Activated CD4-positive, alpha-beta T cell treated with anti-CD3 and anti-CD28 coated beads, Interleukin-2, amount 10 ng/mL, durations not matched to agents 7 days and 5 days (primary cell): ENCODE measurements around the gene ZBED2. TPM values are rescaled to one million over a fixed set of nuclear protein-coding genes. Genes with fewer than 3 reads are reported as not detected.
A peak's percentile ranks its signal among the peaks of the same experiment; 100 is the strongest.

ENCODE experiments used
- CTCF ChIA-PET: fragments of 350-600 bp; sonication (Branson Sonifier 250); formaldehyde crosslinking; loops from one replicate; lab custom pipeline; 2021; ENCODE audit warnings: antibody characterized with exemption; lab: Charles Lee
- POLR2A ChIA-PET: fragments of 350-600 bp; sonication (Branson Sonifier 250); formaldehyde crosslinking; loops from one replicate; lab custom pipeline; 2021; ENCODE audit warnings: antibody characterized with exemption; lab: Charles Lee
- DNase-seq: peaks from one replicate; pipeline ENCODE4 v3.0.0-alpha.2; 2020
- H3K27ac Mint-ChIP-seq: one replicate; pipeline ENCODE4 v1.8.0; 2021; ENCODE audit warnings: mild to moderate bottlenecking, moderate library complexity, mixed read lengths
- H3K27me3 Mint-ChIP-seq: one replicate; pipeline ENCODE4 v1.8.0; 2021; ENCODE audit warnings: mixed read lengths
- H3K36me3 Mint-ChIP-seq: one replicate; pipeline ENCODE4 v1.8.0; 2021; ENCODE audit warnings: low read depth, mixed read lengths
- H3K4me1 Mint-ChIP-seq: one replicate; pipeline ENCODE4 v1.8.0; 2021; ENCODE audit warnings: mixed read lengths
- H3K4me3 Mint-ChIP-seq: one replicate; pipeline ENCODE4 v1.8.0; 2021; ENCODE audit warnings: mild to moderate bottlenecking, moderate library complexity, mixed read lengths
- H3K9me3 Mint-ChIP-seq: one replicate; pipeline ENCODE4 v1.8.0; 2021; ENCODE audit warnings: mixed read lengths
- total RNA-seq, 2 experiments: library from RNA; stranded (reverse); gene quantifications; one replicate each; pipeline ENCODE4 v1.2.3, GENCODE V29; 2021

The ZBED2 gene
- total RNA-seq, 2 experiments from 2014 or later: 3.6 to 3.9 TPM

DNA sequence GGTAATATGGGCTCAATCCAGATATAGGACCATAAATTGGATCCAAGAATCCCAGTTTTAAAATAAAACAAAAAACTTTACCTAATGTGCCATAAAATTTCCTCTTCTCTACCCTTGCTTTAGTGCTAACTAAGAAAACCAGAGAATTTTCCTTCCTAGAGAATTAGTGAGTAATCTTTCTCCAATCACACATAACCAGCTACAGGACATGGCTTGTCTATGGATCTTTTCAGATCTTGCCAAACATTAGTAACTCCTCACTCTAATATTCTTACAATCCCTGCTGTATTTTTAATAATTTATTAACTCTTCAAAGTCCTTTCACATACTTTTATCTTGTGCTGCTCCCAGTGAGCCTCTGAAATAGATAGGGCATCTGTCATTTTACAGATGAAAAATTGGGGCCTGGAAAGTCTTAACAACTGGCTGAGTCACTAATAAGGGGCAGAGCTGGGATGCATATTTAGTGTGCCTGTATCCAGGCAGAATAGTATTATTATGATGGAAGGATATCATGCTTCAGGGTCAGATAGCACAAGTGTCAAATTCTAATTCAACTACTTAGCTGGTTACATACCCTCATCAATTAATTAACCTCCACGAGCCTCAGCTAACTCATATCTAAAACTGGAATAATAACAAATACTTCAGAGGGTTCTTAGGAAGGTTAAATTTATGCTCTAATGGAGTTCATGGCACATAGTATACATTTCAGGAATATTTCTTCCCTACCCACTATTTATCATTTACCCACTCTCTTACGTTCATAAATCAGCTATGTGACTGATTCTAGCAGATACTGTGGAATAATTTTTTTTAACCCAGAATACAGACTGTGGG is 5.6 kb downstream of the ZBED2 start:
- Mint-ChIP-seq H3K4me3 (no peak overlapping the region), H3K27me3 (no peaks in the 10 kb centered on the region), H3K4me1 (peaks cover 65% of the 10 kb centered on the region), H3K9me3 (peaks cover 9% of the 10 kb centered on the region), H3K27ac (peak overlapping the region; percentile 9), H3K36me3 (peaks cover 81% of the 10 kb centered on the region)
- DNase-seq: no peak
- POLR2A ChIA-PET: no interaction called here
- CTCF ChIA-PET: interaction anchor here (0.6 to 2.1 kb wide), 8 partner anchors 10 to 64 kb away, joined by 3 to 10 read pairs (median 3); no protein-coding TSS in a partner anchor

DNA sequence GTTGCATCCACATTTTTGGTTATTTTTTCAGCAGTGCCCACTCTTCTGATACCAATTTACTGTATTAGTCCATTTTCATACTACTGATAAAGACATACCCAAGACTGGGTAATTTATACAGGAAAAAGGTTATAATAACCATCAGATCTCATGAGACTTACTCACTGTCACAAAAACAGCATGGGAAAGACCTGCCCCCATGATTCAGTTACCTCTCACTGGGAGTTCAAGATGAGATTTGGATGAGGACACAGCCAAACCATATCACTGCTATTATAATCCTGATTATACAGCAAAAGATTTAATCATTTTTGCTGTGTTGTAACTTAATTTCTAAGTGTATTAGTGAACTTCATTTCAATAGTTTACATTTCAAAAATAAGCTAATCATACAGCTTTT is 6.6 kb downstream of the ZBED2 start:
- POLR2A ChIA-PET: no interaction called here
- Mint-ChIP-seq H3K36me3 (peaks cover 79% of the 10 kb centered on the region), H3K27ac (no peak overlapping the region), H3K4me1 (peaks cover 59% of the 10 kb centered on the region), H3K27me3 (no peaks in the 10 kb centered on the region), H3K9me3 (peaks cover 9% of the 10 kb centered on the region), H3K4me3 (no peak overlapping the region)
- CTCF ChIA-PET: interaction anchor here (1.0 to 2.1 kb wide), 3 partner anchors 28 to 43 kb away, joined by 3 to 10 read pairs (median 4); no protein-coding TSS in a partner anchor
- DNase-seq: no peak

DNA sequence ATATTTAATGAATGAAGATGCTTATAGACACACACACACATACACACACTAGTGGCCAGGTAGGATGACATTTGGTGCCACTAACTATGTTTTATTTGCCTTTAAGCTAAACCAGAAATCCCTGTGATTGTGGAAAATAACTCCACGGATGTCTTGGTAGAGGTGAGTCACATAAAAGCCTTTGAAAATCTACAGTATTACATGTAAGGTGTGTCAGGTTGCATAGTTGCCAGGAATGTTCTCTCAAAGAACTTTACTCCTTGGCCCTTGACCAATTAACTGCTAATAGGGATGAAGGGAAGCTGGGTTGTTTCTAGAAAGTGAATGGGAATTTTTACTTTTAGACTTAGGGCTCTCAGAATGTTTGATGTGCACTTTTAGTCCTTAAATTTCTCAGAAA is 9.9 kb downstream of the ZBED2 start:
- Mint-ChIP-seq H3K27me3 (no peaks in the 10 kb centered on the region), H3K9me3 (peaks cover 16% of the 10 kb centered on the region), H3K4me1 (peaks cover 55% of the 10 kb centered on the region), H3K27ac (no peak overlapping the region), H3K36me3 (peaks cover 87% of the 10 kb centered on the region), H3K4me3 (no peak overlapping the region)
- no peak for DNase-seq
- ChIA-PET POLR2A (no interaction called here), CTCF (interaction anchor here (1.0 kb wide), 1 partner anchor 8 kb away, joined by 5 read pairs; no protein-coding TSS in a partner anchor)

DNA sequence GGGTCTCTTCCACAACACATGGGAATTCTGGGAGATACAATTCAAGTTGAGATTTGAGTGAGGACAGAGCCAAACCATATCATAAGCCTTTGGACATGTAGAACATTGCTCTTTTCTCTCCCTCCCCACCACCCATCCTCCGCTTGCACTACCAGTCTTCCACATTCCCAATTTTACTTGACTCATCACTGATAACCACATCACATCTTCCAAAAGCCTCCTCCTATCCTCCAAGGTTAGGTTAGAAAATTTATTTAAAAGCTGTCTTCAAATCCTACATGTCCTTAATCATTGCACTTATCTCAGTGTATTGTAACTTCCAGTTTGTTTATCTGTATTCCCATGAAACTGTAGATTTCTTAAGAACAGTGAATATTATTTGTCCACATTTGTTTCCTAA is 10.4 kb downstream of the ZBED2 start:
- H3K4me1 Mint-ChIP-seq: peaks cover 55% of the 10 kb centered on the region
- H3K27ac Mint-ChIP-seq: no peak overlapping the region
- ChIA-PET CTCF (interaction anchor here (1.0 kb wide), 1 partner anchor 9 kb away, joined by 5 read pairs; no protein-coding TSS in a partner anchor), POLR2A (no interaction called here)
- no peak for DNase-seq
- peaks cover 87% of the 10 kb centered on the region for H3K36me3 Mint-ChIP-seq
- peaks cover 16% of the 10 kb centered on the region for H3K9me3 Mint-ChIP-seq
- no peak overlapping the region for H3K4me3 Mint-ChIP-seq
- no peaks in the 10 kb centered on the region for H3K27me3 Mint-ChIP-seq

DNA sequence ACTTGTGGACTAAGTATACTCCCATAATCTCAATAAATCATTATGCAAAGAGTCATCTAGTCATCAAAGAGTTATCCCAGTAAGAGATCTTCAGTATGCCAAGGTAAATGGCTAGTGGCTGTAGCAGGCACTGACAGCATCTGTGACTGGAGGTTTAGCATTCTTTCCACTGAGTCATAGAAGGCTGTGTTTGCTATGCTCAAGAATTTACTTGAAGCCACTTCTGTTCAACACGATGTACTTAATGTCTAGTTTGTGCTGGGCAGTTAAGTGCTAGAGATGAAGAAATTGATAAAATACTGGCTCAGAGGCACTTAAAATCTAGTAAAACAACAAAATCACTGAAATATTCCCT is 13.0 kb downstream of the ZBED2 start:
- ChIA-PET CTCF (no interaction called here), POLR2A (no interaction called here)
- peaks cover 90% of the 10 kb centered on the region for H3K36me3 Mint-ChIP-seq
- peaks cover 16% of the 10 kb centered on the region for H3K9me3 Mint-ChIP-seq
- peaks cover 57% of the 10 kb centered on the region for H3K4me1 Mint-ChIP-seq
- H3K4me3 Mint-ChIP-seq: no peak overlapping the region
- no peaks in the 10 kb centered on the region for H3K27me3 Mint-ChIP-seq
- no peak overlapping the region for H3K27ac Mint-ChIP-seq
- DNase-seq: no peak

DNA sequence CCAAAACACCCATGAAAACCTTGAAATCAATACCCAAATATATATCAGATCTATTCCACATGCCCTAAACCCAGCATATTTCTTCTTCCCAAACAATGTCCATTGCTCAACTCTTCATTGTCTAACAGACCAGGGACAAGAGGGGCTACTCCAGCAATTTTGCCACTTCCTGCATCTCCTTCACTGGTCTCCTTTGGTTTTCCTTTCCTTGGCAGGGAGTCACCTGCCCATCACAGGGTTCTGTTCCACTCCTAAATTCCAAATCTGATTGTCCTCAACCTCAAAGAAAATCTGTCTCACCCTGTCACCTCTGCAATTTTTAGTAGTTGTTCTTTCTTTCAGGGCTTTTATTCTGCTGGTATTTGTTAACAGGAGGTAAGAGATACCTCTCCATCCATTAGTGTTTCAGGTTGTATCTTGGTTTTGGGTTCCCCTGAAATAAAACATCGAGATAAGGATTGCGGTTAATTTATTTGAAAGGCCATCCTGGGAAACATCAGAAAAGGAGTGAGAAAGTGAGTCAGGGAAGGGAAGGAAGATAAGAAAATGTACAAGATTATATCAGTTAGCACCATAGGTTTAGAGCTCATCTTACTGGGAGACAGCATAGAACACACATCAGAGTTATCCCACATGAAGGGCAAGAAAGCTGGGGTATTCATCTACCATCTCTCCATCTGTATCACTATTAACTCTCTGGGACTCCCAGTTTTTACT is 13.6 kb downstream of the ZBED2 start:
- peaks cover 13% of the 10 kb centered on the region for H3K9me3 Mint-ChIP-seq
- no peak overlapping the region for H3K4me3 Mint-ChIP-seq
- no peak for DNase-seq
- H3K4me1 Mint-ChIP-seq: peaks cover 59% of the 10 kb centered on the region
- H3K27ac Mint-ChIP-seq: no peak overlapping the region
- ChIA-PET CTCF (interaction anchor here (1.2 kb wide), 1 partner anchor 18 kb away, joined by 4 read pairs; no protein-coding TSS in a partner anchor), POLR2A (no interaction called here)
- H3K36me3 Mint-ChIP-seq: peaks cover 90% of the 10 kb centered on the region
- H3K27me3 Mint-ChIP-seq: no peaks in the 10 kb centered on the region

DNA sequence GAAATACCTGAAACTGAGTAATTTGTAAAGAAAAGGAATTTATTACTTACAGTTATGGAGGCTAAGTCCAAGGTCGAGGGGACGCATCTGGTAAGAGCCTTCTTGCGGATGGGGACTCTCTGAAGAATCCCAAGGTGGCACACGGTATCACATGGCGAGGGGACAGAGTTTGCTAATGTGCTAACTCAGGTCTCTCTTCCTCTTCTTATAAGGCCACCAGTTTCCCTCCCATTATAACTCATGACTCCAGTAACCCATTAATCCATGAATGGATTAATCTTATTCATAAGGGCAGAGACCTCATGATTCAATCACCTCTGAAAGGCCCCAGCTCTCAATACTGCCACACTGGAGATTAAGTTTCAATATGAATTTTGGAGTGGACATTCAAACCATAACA is 15.7 kb downstream of the ZBED2 start:
- H3K27ac Mint-ChIP-seq: no peak overlapping the region

DNA sequence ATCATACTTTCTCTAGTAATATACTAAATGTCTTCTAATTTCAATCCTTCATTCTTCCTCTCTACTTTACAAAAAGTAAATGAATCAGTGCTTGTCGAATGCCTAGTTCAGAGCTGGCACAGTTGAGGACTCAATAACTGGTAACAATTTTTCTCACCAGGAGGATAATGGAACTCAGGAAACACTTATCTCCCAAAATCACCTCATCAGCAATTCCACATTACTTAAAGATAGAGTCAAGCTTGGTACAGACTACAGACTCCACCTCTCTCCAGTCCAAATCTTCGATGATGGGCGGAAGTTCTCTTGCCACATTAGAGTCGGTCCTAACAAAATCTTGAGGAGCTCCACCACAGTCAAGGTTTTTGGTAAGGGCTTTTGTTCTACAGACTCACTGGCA is 16.3 kb downstream of the ZBED2 start:
- ChIA-PET POLR2A (no interaction called here), CTCF (interaction anchor here (0.6 to 2.8 kb wide), 11 partner anchors 10 to 435 kb away, joined by 3 to 23 read pairs (median 5); no protein-coding TSS in a partner anchor)
- no peak overlapping the region for H3K4me3 Mint-ChIP-seq
- peaks cover 79% of the 10 kb centered on the region for H3K36me3 Mint-ChIP-seq
- H3K9me3 Mint-ChIP-seq: peaks cover 7% of the 10 kb centered on the region
- H3K27me3 Mint-ChIP-seq: no peaks in the 10 kb centered on the region
- H3K4me1 Mint-ChIP-seq: peaks cover 66% of the 10 kb centered on the region
- no peak for DNase-seq
- no peak overlapping the region for H3K27ac Mint-ChIP-seq

More for the DNA sequence above, 15.7 kb downstream of the ZBED2 start:
- DNase-seq: no peak
- CTCF ChIA-PET: interaction anchor here (0.5 to 2.8 kb wide), 4 partner anchors 11 to 37 kb away, joined by 3 to 23 read pairs (median 8); no protein-coding TSS in a partner anchor
- H3K27me3 Mint-ChIP-seq: no peaks in the 10 kb centered on the region
- no peak overlapping the region for H3K4me3 Mint-ChIP-seq
- H3K4me1 Mint-ChIP-seq: peaks cover 67% of the 10 kb centered on the region
- H3K9me3 Mint-ChIP-seq: peaks cover 7% of the 10 kb centered on the region
- POLR2A ChIA-PET: no interaction called here
- peaks cover 84% of the 10 kb centered on the region for H3K36me3 Mint-ChIP-seq

DNA sequence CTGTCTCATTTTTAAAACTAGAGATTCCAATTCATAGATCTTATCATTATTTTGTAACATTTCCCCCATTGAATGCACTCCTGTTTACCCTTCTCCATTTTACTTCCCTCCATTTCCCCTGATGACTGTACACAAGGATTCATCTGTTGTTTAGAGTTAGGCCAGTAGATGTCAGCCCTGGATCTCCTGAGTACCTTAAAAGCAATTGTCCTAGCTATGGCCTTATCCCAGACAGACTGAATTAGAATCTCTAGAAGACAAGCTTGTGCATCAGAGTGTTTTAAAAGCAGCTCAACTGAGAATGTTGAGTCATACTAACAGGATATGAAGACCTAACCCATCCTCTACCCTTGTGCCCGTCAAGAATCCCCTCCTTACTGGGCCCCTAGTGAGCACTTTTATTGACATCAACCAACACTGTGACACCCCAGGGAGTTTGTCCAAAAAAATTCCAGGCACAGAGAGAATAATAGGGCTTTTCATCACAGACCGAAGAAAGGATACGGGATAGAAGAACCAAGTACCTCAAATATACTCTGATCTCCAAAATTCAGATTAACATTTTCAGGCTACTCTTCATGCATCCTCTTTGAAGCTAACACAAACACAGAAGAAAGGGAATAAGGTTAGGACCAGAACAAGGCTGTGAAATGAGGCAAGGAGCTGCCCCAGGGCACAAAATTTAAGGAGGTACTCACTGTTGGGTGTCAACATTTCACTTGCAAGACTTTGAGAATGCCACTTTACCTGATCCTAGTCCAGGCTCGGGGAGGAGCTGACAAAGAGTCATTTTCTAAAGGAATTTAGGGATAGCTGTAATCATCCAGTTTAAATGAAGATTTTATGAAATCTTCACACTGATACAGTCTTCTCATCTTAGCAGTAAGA is 17.1 kb downstream of the ZBED2 start:
- POLR2A ChIA-PET: interaction anchor here (0.6 kb wide), 1 partner anchor 1733 kb away, joined by 3 read pairs; no protein-coding TSS in a partner anchor
- H3K4me1 Mint-ChIP-seq: peaks cover 65% of the 10 kb centered on the region
- H3K27me3 Mint-ChIP-seq: no peaks in the 10 kb centered on the region
- H3K36me3 Mint-ChIP-seq: peaks cover 79% of the 10 kb centered on the region
- DNase-seq: no peak
- CTCF ChIA-PET: interaction anchor here (0.6 to 2.8 kb wide), 19 partner anchors 10 to 435 kb away, joined by 3 to 23 read pairs (median 4); no protein-coding TSS in a partner anchor
- no peak overlapping the region for H3K4me3 Mint-ChIP-seq
- H3K27ac Mint-ChIP-seq: peak overlapping the region; percentile 0
- peaks cover 7% of the 10 kb centered on the region for H3K9me3 Mint-ChIP-seq

DNA sequence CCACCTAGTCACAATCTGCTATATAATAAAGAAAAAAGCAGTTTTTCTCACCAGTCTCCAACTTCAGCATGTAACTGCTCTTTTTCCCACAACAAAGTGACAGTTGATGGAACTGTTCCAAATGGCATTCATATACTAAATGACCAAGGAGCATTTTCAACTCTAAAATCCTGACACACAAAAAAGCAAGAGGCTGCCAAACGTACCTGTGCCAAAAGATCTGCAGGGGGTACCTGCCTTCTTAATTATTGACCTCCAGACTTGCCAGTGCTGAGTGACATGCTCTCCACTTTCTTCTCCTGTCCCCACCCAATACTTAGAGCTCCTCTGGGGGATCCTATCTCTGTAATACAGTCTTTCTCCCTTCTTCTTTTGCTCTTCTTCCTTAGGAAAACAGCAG is 18.0 kb downstream of the ZBED2 start:
- H3K36me3 Mint-ChIP-seq: peaks cover 79% of the 10 kb centered on the region
- H3K27ac Mint-ChIP-seq: no peak overlapping the region
- peaks cover 66% of the 10 kb centered on the region for H3K4me1 Mint-ChIP-seq
- no peaks in the 10 kb centered on the region for H3K27me3 Mint-ChIP-seq
- no peak for DNase-seq
- POLR2A ChIA-PET: no interaction called here
- CTCF ChIA-PET: interaction anchor here (0.7 to 2.8 kb wide), 10 partner anchors 16 to 140 kb away, joined by 3 to 23 read pairs (median 8); no protein-coding TSS in a partner anchor
- H3K4me3 Mint-ChIP-seq: no peak overlapping the region
- H3K9me3 Mint-ChIP-seq: peaks cover 2% of the 10 kb centered on the region

DNA sequence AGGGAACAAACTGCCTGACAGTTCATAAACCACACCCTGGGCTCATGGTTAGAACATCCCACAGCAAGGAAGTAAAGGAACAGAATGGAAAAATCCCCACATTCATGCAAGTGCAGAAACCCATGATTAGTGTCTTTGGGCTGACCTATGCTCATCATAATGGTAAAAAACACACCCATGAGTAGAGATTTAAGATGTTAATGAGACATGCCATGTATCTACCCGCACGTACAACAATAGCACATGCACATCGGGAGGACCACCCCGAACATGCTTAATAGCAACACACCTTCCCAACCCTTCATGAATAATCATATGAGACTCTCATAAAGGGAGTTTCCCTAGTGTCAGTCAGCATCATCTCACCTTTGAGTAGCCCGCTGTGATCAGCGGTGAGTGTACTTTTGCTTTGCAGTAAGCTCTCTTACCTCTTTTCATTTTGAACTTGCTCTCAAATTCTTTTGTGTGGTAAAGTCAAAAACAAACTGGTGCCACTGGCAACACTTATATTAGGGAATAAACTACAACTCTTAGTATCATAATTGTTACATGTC is 23.2 kb downstream of the ZBED2 start:
- POLR2A ChIA-PET: no interaction called here
- Mint-ChIP-seq H3K36me3 (peaks cover 72% of the 10 kb centered on the region), H3K27ac (no peak overlapping the region), H3K9me3 (no peaks in the 10 kb centered on the region), H3K27me3 (no peaks in the 10 kb centered on the region), H3K4me1 (peaks cover 57% of the 10 kb centered on the region), H3K4me3 (no peak overlapping the region)
- DNase-seq: no peak
- CTCF ChIA-PET: interaction anchor here (2.8 kb wide), 1 partner anchor 44 kb away, joined by 9 read pairs; no protein-coding TSS in a partner anchor

DNA sequence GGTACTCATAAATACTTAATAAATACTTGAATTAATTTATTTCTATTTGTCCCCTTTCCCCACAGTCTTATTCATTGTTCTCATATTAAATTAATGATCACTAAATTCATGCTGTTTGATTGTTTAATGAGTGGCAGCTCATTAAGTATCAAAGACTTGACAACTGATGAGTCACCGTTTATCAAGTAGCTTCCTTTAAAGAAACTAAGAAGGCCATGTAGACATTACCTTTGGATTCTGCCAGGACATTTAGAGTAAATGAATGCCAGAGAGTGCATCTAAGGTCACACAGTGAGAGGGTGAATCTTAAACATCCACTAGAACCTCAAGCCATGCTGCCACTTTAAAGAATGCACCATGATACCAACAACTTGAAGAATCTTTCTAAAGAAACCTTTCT is 23.9 kb downstream of the ZBED2 start:
- Mint-ChIP-seq H3K36me3 (peaks cover 73% of the 10 kb centered on the region), H3K4me3 (no peak overlapping the region), H3K27me3 (no peaks in the 10 kb centered on the region), H3K27ac (no peak overlapping the region), H3K4me1 (peaks cover 58% of the 10 kb centered on the region), H3K9me3 (no peaks in the 10 kb centered on the region)
- POLR2A ChIA-PET: no interaction called here
- no peak for DNase-seq
- CTCF ChIA-PET: no interaction called here
